ENCODE data around the gene ABLIM2.

GRCh38 chr4:8019396-8020365 lies 138.9 kb downstream of the ABLIM2 start:
- TF ChIP-seq, protein P1, sequence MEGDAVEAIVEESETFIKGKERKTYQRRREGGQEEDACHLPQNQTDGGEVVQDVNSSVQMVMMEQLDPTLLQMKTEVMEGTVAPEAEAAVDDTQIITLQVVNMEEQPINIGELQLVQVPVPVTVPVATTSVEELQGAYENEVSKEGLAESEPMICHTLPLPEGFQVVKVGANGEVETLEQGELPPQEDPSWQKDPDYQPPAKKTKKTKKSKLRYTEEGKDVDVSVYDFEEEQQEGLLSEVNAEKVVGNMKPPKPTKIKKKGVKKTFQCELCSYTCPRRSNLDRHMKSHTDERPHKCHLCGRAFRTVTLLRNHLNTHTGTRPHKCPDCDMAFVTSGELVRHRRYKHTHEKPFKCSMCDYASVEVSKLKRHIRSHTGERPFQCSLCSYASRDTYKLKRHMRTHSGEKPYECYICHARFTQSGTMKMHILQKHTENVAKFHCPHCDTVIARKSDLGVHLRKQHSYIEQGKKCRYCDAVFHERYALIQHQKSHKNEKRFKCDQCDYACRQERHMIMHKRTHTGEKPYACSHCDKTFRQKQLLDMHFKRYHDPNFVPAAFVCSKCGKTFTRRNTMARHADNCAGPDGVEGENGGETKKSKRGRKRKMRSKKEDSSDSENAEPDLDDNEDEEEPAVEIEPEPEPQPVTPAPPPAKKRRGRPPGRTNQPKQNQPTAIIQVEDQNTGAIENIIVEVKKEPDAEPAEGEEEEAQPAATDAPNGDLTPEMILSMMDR (IDR thresholded peaks at IDR 0.05), result no peak
- no peak for TF ChIP-seq EZH2 (IDR thresholded peaks at IDR 0.05; ENCODE audit: borderline replicate concordance, insufficient read depth, low read depth, low read length, poor library complexity, severe bottlenecking)
